HG03097 (cell line): Measurements from ENCODE around the gene PTCSC3.
"Not testable (repeated sequence)": the region's sequence is repeated elsewhere in the genome, so short reads cannot be mapped to it uniquely, and the experiment has no call there.

ENCODE experiments used
- ATAC-seq: cut with Tn5 transposase; IDR thresholded peaks from one replicate; pipeline ENCODE4 v1.9.1; 2021; ENCODE audit not compliant: unreplicated experiment, low FRiP score

PTCSC3 gene

DNA sequence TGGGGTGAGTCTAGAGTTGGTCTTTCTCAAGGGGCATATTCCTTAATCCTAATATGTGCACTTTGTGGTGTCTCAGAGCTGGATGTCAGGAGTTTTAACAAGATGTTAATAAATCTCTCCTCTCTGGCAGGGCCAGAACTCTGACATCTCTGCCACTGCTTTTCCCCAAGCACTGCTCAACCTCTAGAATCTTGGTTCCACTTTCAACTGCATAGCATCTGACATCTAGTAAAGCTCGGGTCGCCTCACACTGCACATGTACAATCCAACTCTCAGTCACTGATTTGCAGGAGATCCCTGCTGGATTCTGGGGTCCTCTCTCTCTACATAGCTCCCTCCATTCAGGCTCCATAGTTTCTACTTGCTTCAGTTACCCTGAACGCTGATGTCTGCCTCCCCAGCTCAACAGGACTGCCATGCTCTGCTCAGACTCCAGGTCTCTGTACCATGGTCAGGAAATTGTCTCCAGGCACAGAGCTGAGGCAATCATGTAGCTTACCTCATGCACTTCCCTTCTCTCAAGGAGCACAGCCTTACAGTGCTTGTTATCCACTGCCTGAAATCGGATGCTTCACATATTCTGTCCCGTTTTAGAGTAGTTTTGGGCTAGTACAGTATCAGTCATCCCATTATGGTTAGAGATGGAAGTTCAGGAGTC, 1.6 kb downstream of the PTCSC3 start:
- ATAC-seq, result no peak

DNA sequence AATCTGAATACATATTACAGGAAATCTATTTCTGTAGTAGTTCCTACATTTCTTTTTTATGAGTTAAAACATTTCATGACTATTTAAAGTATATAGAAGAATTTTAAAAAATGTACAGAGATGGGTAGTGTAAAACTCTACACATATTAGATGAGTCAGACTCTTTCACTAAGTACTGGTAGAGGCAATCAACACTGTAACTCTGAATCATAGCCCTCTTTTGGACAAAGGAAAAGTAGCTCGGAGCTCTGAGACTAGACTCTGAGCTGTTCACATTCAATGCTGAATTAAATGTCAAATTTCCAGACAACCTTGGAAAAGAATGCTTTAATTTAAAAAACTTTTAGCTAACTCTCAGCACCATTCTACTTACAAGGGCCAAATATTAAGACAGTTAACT, 3.4 kb downstream of the PTCSC3 start:
- no peak for ATAC-seq

GRCh38 chr14:36171607-36172006, 4.9 kb downstream of the PTCSC3 start:
- ATAC-seq, result no peak

- no peak for ATAC-seq
Measured at GRCh38 chr14:36167431-36167830, 9.1 kb downstream of the PTCSC3 start.

- ATAC-seq, result no peak
Measured at GRCh38 chr14:36163451-36163850, 13.1 kb downstream of the PTCSC3 start.

- no peak for ATAC-seq
Measured at GRCh38 chr14:36162267-36162666, 14.3 kb downstream of the PTCSC3 start.

DNA sequence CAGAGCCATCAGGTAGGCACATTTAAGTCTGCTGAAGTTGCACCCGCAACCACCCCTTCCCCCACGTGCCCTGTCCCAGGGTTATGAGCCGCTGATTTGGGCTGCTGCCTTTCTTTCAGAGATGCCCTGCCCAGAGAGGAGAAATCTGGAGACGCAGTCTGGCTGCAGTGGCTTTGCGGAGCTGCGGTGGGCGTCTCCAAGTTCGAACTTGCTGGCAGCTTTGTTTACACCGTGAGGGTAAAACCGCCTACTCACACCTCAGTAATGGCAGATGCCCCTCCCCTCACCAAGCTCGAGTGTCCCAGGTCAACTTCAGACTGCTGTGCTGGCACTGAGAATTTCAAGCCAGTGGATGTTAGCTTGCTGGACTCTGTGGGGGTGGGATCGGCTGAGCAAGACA, 14.7 kb downstream of the PTCSC3 start:
- ATAC-seq, result no peak

DNA sequence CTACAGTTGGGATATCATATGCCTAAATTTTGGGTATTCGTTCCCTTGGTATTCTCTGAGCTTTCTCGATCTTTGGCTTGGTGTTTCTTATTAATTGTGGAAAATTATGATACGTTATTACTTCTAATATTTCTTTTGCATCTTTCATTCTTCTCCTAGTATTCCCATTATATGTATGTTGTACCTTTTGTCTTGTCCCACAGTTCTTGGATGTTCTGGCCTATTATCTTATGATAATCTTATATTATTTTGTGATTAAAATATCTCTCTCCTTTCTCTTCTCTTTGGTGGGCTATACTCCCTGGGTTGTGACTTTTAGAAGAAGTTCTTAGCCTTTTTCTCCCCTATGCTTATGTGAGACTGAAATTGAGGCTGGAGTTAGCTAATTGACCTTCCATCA, 25.2 kb downstream of the PTCSC3 start:
- ATAC-seq, result no peak

- ATAC-seq, result no peak
Measured at GRCh38 chr14:36134038-36134437, 42.5 kb downstream of the PTCSC3 start.

- no peak for ATAC-seq
Measured at GRCh38 chr14:36132826-36133225, 43.7 kb downstream of the PTCSC3 start.

GRCh38 chr14:36130186-36130585, 46.3 kb downstream of the PTCSC3 start:
- no peak for ATAC-seq

GRCh38 chr14:36129181-36129580, 47.3 kb downstream of the PTCSC3 start:
- ATAC-seq, result no peak

- ATAC-seq, result no peak
Measured at GRCh38 chr14:36113341-36113740, 63.2 kb downstream of the PTCSC3 start.

GRCh38 chr14:36111822-36112583, 64.5 kb downstream of the PTCSC3 start:
- no peak for ATAC-seq

DNA sequence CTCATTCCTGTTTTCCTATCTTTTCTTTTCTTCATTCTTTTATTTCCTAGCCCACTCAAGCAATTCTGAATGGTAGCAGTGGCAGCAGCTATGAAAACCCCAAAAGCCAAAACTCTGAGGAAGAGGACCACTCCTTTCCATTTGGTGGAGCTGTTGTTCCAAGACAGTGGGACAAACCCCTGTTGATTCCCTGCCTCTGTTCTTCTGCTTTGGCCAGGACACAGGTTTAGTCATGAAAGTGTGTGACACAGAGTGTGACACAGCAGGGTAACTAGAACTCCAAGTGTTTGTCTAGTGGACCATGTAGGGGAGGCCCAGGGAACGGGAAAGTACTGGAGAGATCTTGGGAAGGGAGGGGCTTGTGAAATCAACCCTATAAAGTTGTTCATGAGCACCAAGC, 71.1 kb downstream of the PTCSC3 start:
- no peak for ATAC-seq

DNA sequence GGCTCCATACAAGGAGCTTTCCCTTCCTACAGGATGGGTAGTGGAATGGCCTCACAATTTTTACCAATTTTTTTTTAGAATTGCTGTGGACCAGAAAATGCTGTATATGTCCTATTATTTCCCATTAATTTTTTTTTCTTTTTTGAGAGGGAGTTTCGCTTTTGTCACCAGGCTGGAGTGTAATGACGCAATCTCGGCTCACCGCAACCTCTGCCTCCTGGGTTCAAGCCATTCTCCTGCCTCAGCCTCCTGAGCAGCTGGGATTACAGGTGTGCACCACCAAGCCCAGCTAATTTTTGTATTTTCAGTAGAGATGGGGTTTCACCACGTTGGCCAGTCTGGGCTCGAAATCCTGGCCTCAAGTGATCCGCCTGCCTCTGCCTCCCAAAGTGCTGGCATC, 72.3 kb downstream of the PTCSC3 start:
- ATAC-seq, result not testable (repeated sequence)

DNA sequence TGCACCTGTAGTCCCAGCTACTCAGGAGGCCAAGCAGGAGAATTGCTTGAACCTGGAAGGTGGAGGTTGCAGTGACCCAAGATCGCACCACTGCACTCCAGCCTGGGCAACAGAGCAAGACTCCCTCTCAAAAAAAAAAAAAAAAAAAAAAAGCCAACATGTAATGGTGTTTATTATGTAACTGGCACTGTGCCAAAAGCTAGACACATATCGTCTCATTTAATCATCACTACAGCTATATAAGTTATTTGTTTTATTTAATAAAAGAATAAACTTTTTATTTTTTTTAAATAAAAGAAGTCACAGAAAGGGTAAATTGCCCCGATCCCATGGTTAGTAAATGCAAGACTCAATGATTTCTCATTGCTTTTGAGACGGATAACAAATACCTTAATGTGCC, 76.9 kb downstream of the PTCSC3 start:
- no peak for ATAC-seq

GRCh38 chr14:36097356-36097755, 79.2 kb downstream of the PTCSC3 start:
- no peak for ATAC-seq

DNA sequence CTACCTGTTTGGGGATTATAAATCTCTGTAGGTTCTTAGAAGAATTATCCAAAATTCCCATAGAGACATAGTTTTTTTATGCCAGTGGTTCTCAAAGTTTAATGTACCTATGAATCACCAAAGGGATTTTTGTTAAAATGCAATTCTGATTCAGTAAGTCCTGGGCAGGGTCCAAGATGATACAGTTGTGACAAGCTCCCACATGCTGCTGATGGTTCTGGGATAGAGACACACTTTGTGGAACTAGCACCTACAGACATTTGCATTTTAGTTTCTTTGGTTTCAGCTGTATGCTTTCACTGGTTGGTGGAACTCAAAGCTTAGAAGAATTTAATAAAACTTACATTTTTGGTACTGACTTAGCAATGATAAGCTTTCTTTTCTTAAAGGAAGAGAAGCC, 80.4 kb downstream of the PTCSC3 start:
- ATAC-seq, result no peak

DNA sequence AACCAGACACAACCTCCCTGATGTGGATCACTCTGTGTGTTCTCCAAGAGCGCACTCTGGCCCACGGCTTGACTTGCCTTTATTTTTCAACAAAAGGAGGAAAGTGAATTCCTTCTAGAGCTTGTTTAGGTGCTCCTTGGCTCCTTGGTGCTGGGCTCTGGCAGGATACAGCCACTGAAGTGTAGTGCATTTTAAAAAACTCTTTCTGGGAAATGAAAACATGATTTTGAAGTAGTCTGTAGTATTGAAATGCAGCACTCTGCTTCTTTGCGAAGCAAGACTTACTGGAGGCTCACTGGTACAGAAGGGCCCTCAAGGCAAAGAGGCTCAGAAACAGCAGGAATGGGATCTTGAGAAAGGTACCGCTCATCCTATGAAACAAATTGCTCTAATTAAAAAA, 81.6 kb downstream of the PTCSC3 start:
- no peak for ATAC-seq

DNA sequence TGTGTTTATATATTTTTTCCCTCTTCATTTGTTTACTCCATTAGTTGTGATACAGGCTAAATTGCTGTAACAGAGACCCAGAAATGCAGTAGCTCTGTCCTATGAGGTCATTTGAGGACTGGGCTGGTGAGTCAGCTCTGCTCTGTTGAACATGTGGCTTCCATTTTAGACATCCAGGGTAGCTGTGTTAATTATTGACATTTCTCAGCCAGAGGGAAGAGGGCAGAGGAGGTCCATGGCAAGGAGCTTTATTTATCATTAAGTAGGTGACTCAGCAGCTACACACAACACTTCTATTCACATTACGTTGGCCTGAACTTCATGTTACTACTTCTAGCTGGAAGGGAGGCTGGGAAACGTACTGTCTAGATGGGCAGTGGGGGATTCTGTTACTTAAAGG, 85.4 kb downstream of the PTCSC3 start:
- ATAC-seq, result peak; percentile 98

GRCh38 chr14:36087411-36087810, 89.1 kb downstream of the PTCSC3 start:
- no peak for ATAC-seq
